Measurements from ENCODE around the gene GAS2L2. TPM values are rescaled to one million over a fixed set of nuclear protein-coding genes. Genes with fewer than 3 reads are reported as not detected.

The GAS2L2 gene
- polyA plus RNA-seq, 1 experiment = not detected

GRCh38 chr17:35694906-35695305 lies 58.1 kb downstream of the GAS2L2 start:
- DNase-seq (ENCODE audit: low read depth, low spot score) = no peak
- no peaks in the 10 kb centered on the region for H3K9me3 ChIP-seq (ENCODE audit: control insufficient read depth, insufficient read depth, low read length)
- ChIA-PET CTCF (interaction anchor here (1.3 kb wide), 1 partner anchor 82 kb away, joined by 5 read pairs; no protein-coding TSS in a partner anchor), POLR2A (interaction anchor here (0.9 kb wide), 1 partner anchor 14 kb away, joined by 3 read pairs; no protein-coding TSS in a partner anchor)
- H3K27me3 ChIP-seq (ENCODE audit: control insufficient read depth, insufficient read depth, low read length) = no peaks in the 10 kb centered on the region
- TF ChIP-seq CTCF (IDR thresholded peaks at IDR 0.05; ENCODE audit: low read depth, low read length) = no peak
- H3K27ac ChIP-seq (ENCODE audit: low read depth, low read length) = no peak overlapping the region
- H3K4me3 ChIP-seq (ENCODE audit: low read depth, low read length) = no peak overlapping the region

Other genes with a start within 250 kb of the GAS2L2 start
- gene SLFN12L, start 215.6 kb downstream of the GAS2L2 start, polyA plus RNA-seq (2011; rRNA removed) = 0.02 and 0.09 TPM in 2 replicates
- not detected in 2 replicates for gene SLFN14, start 192.4 kb downstream of the GAS2L2 start, polyA plus RNA-seq (2011; rRNA removed)
- 8.3 and 10.2 TPM in 2 replicates for gene PEX12, start 174.7 kb downstream of the GAS2L2 start, polyA plus RNA-seq (2011; rRNA removed)
- 234 and 258 TPM in 2 replicates for gene AP2B1, start 165.9 kb downstream of the GAS2L2 start, polyA plus RNA-seq (2011; rRNA removed)
- gene RASL10B, start 21.6 kb downstream of the GAS2L2 start, polyA plus RNA-seq (2011; rRNA removed) = 3.3 and 4.3 TPM in 2 replicates
- gene C17orf50, start 7.6 kb upstream of the GAS2L2 start, polyA plus RNA-seq (2011; rRNA removed) = not detected in 2 replicates
- gene MMP28, start 42.4 kb upstream of the GAS2L2 start, polyA plus RNA-seq (2011; rRNA removed) = 0.15 and 0.17 TPM in 2 replicates
- gene TAF15, start 56.2 kb upstream of the GAS2L2 start, polyA plus RNA-seq (2011; rRNA removed) = 51.6 and 66.1 TPM in 2 replicates
- not detected in 2 replicates for gene HEATR9, start 115.7 kb upstream of the GAS2L2 start, polyA plus RNA-seq (2011; rRNA removed)
- not detected in 2 replicates for gene CCL5, start 127.1 kb upstream of the GAS2L2 start, polyA plus RNA-seq (2011; rRNA removed)
- not detected in 2 replicates for gene RDM1, start 177.5 kb upstream of the GAS2L2 start, polyA plus RNA-seq (2011; rRNA removed)
- not detected in 2 replicates for gene LYZL6, start 190.5 kb upstream of the GAS2L2 start, polyA plus RNA-seq (2011; rRNA removed)
- not detected in 2 replicates for gene CCL16, start 228.3 kb upstream of the GAS2L2 start, polyA plus RNA-seq (2011; rRNA removed)
- gene CCL14, start 233.5 kb upstream of the GAS2L2 start, polyA plus RNA-seq (2011; rRNA removed) = not detected in 2 replicates
- gene CCL15, start 248.3 kb upstream of the GAS2L2 start, polyA plus RNA-seq (2011; rRNA removed) = not detected in 2 replicates